Left lung (tissue), 10 donors: Measurements from ENCODE around the gene IL10RA. TPM values are rescaled to one million over a fixed set of nuclear protein-coding genes. Genes with fewer than 3 reads are reported as not detected.

ENCODE experiments used
- ATAC-seq: fragments of 200-7000 bp; cut with Tn5 transposase; one replicate; pipeline ENCODE4 v1.9.1; 2020; ENCODE audit warnings: moderate library complexity
- DNase-seq, 4 donors: peaks; one replicate each; pipeline ENCODE4 v3.0.0-alpha.2; 2013 to 2020
- H3K27ac ChIP-seq, 2 donors: fragments of 200-600 bp; sonication (generic) in 1 of 2; one replicate each; pipeline versions ENCODE4 v1.5.0 to v1.8.0; 2020 to 2021
- H3K27me3 ChIP-seq, 2 donors: fragments of 200-600 bp; sonication (generic) in 1 of 2; one replicate each; pipeline versions ENCODE4 v1.5.0 to v1.8.0; 2020 to 2021
- H3K36me3 ChIP-seq, 2 donors: fragments of 200-600 bp; sonication (generic) in 1 of 2; one replicate each; pipeline versions ENCODE4 v1.5.0 to v1.8.0; 2020 to 2021
- H3K4me1 ChIP-seq, 2 donors: fragments of 200-600 bp; one replicate each; pipeline ENCODE4 v1.8.0; 2021
- H3K4me3 ChIP-seq, 2 donors: fragments of 200-600 bp; sonication (generic) in 1 of 2; one replicate each; pipeline versions ENCODE4 v1.5.0 to v1.8.0; 2020 to 2021; ENCODE audit warnings: mild to moderate bottlenecking in 1 of 2
- H3K9me3 ChIP-seq, 2 donors: fragments of 200-600 bp; sonication (generic) in 1 of 2; one replicate each; pipeline versions ENCODE4 v1.5.0 to v1.8.0; 2020 to 2021
- intact Hi-C, 2 donors: fragments of 100-400 bp; cut with DNase I; formaldehyde crosslinking; loops; one replicate each; pipeline versions ENCODE4 v1.11.2 to v1.14.2; 2022
- polyA plus RNA-seq, 6 donors: library from polyadenylated mRNA; unstranded; fragments of 120-200 nt; gene quantifications; one replicate each; pipeline ENCODE4 v1.2.1, GENCODE V29; 2013; ENCODE audit not compliant: insufficient read length in 6 of 6
- total RNA-seq, 2 donors: library from RNA; stranded (reverse); fragmentation: NEBNext Ultra II Directional; extraction: Animal tissue kit (Norgen Biotek cat#: 25700); gene quantifications; one replicate each; pipeline ENCODE4 v1.2.1, GENCODE V29; 2021
- TF ChIP-seq, protein P1 (sequence below), 2 donors: fragments of 200-600 bp; sonication (generic) in 1 of 2; IDR thresholded peaks; one replicate each; pipeline versions ENCODE4 v1.5.0 to v1.8.0; 2021; ENCODE audit warnings: antibody characterized with exemption in 2 of 2
- donor health status: DM: no; HTN: yes; CAD: no.
- donor health status: DM: no; HTN: no; CAD: no.

IL10RA gene
- total and polyA plus RNA-seq, 8 donors: 4.0 to 56.8 (median 6.0) TPM

DNA sequence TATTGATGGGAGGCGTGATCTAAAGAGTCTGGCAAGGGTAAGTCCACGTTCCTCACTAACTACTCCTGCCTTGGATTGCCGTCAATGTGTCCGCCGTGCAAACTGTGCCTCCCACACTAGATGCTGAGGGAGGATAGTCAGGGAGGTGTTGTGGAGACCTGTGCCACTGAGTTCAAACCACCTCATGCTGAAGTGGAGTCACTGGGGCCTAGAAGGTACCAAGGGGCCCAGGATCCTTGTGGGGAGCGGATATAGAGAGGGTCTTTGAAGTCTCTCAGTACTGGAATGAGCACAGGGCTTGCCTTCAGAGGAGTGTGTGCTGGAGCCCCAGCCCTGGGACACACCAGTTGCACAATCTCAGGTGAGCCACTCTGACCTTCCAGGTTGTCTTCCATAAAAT lies 63.6 kb downstream of the IL10RA start:
- no peaks in the 10 kb centered on the region for H3K27me3 ChIP-seq
- no peak for ATAC-seq
- no peak for DNase-seq
- H3K4me3 ChIP-seq: no peak overlapping the region
- H3K36me3 ChIP-seq: no peaks in the 10 kb centered on the region
- H3K9me3 ChIP-seq: no peaks in the 10 kb centered on the region
- H3K27ac ChIP-seq: no peak overlapping the region
- TF ChIP-seq, protein P1, sequence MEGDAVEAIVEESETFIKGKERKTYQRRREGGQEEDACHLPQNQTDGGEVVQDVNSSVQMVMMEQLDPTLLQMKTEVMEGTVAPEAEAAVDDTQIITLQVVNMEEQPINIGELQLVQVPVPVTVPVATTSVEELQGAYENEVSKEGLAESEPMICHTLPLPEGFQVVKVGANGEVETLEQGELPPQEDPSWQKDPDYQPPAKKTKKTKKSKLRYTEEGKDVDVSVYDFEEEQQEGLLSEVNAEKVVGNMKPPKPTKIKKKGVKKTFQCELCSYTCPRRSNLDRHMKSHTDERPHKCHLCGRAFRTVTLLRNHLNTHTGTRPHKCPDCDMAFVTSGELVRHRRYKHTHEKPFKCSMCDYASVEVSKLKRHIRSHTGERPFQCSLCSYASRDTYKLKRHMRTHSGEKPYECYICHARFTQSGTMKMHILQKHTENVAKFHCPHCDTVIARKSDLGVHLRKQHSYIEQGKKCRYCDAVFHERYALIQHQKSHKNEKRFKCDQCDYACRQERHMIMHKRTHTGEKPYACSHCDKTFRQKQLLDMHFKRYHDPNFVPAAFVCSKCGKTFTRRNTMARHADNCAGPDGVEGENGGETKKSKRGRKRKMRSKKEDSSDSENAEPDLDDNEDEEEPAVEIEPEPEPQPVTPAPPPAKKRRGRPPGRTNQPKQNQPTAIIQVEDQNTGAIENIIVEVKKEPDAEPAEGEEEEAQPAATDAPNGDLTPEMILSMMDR (IDR thresholded peaks at IDR 0.05): no peak
- H3K4me1 ChIP-seq: peaks cover 0 to 11% of the 10 kb centered on the region in 2 donors
- intact Hi-C loops: loop anchor here in 1 of 2 donors (5.0 to 10.0 kb wide), 3 partner anchors 105 to 242 kb away; partner anchors contain the start of gene FXYD2

- intact Hi-C loops: loop anchor here in 1 of 2 donors (5.0 to 10.0 kb wide), 3 partner anchors 106 to 243 kb away; partner anchors contain the start of gene FXYD2
These were observed 64.2 kb downstream of the IL10RA start for GRCh38 chr11:118050208-118050891.

More at GRCh38 chr11:118050208-118050891, 64.2 kb downstream of the IL10RA start:
- H3K27me3 ChIP-seq: no peaks in the 10 kb centered on the region
- ATAC-seq (no peak), DNase-seq (no peak)
- no peaks in the 10 kb centered on the region for H3K36me3 ChIP-seq
- peaks cover 0 to 11% of the 10 kb centered on the region in 2 donors for H3K4me1 ChIP-seq
- H3K27ac ChIP-seq: no peak overlapping the region
- no peak overlapping the region for H3K4me3 ChIP-seq
- H3K9me3 ChIP-seq: no peaks in the 10 kb centered on the region
- TF ChIP-seq, protein P1 (IDR thresholded peaks at IDR 0.05): no peak

Other genes with a start within 250 kb of the IL10RA start
- under 1 TPM; 0.35 to 0.39 TPM for gene DSCAML1, start 189.2 kb upstream of the IL10RA start, total RNA-seq
- 1 to 10 TPM in 5 of 6 donors, under 1 TPM in 1; 0.90 to 1.8 (median 1.3) TPM for gene DSCAML1, start 189.2 kb upstream of the IL10RA start, polyA plus RNA-seq
- gene FXYD2, start 161.7 kb upstream of the IL10RA start, total RNA-seq: 1 to 10 TPM; 1.2 to 4.4 TPM
- gene FXYD2, start 161.7 kb upstream of the IL10RA start, polyA plus RNA-seq: 1 to 10 TPM; 3.8 to 9.2 (median 6.4) TPM
- 10 to 100 TPM; 41.4 to 55.0 TPM for gene FXYD6, start 109.7 kb upstream of the IL10RA start, total RNA-seq
- gene FXYD6, start 109.7 kb upstream of the IL10RA start, polyA plus RNA-seq: 100 to 1,000 TPM; 136 to 188 (median 159) TPM
- gene TMPRSS13, start 57.0 kb upstream of the IL10RA start, total RNA-seq: 1 to 10 TPM; 4.6 to 5.4 TPM
- gene TMPRSS13, start 57.0 kb upstream of the IL10RA start, polyA plus RNA-seq: 10 to 100 TPM in 1 of 6 donors, 1 to 10 TPM in 5; 7.2 to 10.7 (median 8.9) TPM
- gene TMPRSS4, start 90.7 kb downstream of the IL10RA start, total RNA-seq: 1 to 10 TPM; 2.9 to 3.5 TPM
- 1 to 10 TPM; 2.9 to 7.0 (median 5.0) TPM for gene TMPRSS4, start 90.7 kb downstream of the IL10RA start, polyA plus RNA-seq
- gene SMIM35, start 100.6 kb downstream of the IL10RA start, total RNA-seq: not detected
- gene SMIM35, start 100.6 kb downstream of the IL10RA start, polyA plus RNA-seq: 1 to 10 TPM in 1 of 6 donors, under 1 TPM in 5; 0.20 to 1.1 (median 0.55) TPM
- gene SCN4B, start 166.4 kb downstream of the IL10RA start, total RNA-seq: 1 to 10 TPM; 2.2 to 4.7 TPM
- 10 to 100 TPM in 1 of 6 donors, 1 to 10 TPM in 5; 7.4 to 10.1 (median 7.5) TPM for gene SCN4B, start 166.4 kb downstream of the IL10RA start, polyA plus RNA-seq
- 1 to 10 TPM; 1.0 to 4.1 TPM for gene SCN2B, start 190.2 kb downstream of the IL10RA start, total RNA-seq
- gene SCN2B, start 190.2 kb downstream of the IL10RA start, polyA plus RNA-seq: 1 to 10 TPM; 4.6 to 5.9 (median 4.9) TPM
- 10 to 100 TPM; 20.4 to 47.2 TPM for gene JAML, start 238.6 kb downstream of the IL10RA start, total RNA-seq
- gene JAML, start 238.6 kb downstream of the IL10RA start, polyA plus RNA-seq: 1 to 10 TPM; 3.7 to 8.5 (median 6.4) TPM